Measurements from ENCODE around the gene SPRY1.
A peak's percentile ranks its signal among the peaks of the same experiment; 100 is the strongest.

SPRY1 gene

GRCh38 chr4:123380728-123381716 lies 15.6 kb upstream of the SPRY1 start:
- DNase-seq, result peak; percentile 51

- no peak for DNase-seq
Measured at GRCh38 chr4:123381996-123382395, 14.6 kb upstream of the SPRY1 start.

GRCh38 chr4:123383566-123383965 lies 13.0 kb upstream of the SPRY1 start:
- DNase-seq, result no peak

- DNase-seq, result no peak
Measured at GRCh38 chr4:123386609-123387008, 10.0 kb upstream of the SPRY1 start.

- DNase-seq, result peak; percentile 27
Measured at GRCh38 chr4:123390846-123391456, 5.6 kb upstream of the SPRY1 start.

- DNase-seq, result no peak
Measured at GRCh38 chr4:123393721-123394120, 2.9 kb upstream of the SPRY1 start.

GRCh38 chr4:123397144-123398065 lies 810 bp downstream of the SPRY1 start:
- DNase-seq, result peak; percentile 53

- peak; percentile 71 for DNase-seq
Measured at GRCh38 chr4:123398066-123398852, 1.7 kb downstream of the SPRY1 start.

GRCh38 chr4:123398853-123399626 lies 2.4 kb downstream of the SPRY1 start:
- peak; percentile 52 for DNase-seq

- no peak for DNase-seq
Measured at GRCh38 chr4:123399627-123400358, 3.2 kb downstream of the SPRY1 start.

- no peak for DNase-seq
Measured at GRCh38 chr4:123401271-123402120, 4.9 kb downstream of the SPRY1 start.

- DNase-seq, result no peak
Measured at GRCh38 chr4:123402121-123402465, 5.5 kb downstream of the SPRY1 start.

- no peak for DNase-seq
Measured at GRCh38 chr4:123403080-123403604, 6.5 kb downstream of the SPRY1 start.

- DNase-seq, result no peak
Measured at GRCh38 chr4:123404533-123404932, 7.9 kb downstream of the SPRY1 start.

- DNase-seq, result no peak
Measured at GRCh38 chr4:123405267-123405865, 8.8 kb downstream of the SPRY1 start.

GRCh38 chr4:123406872-123407271 lies 10.3 kb downstream of the SPRY1 start:
- no peak for DNase-seq

GRCh38 chr4:123408471-123409084 lies 12.0 kb downstream of the SPRY1 start:
- no peak for DNase-seq

- no peak for DNase-seq
Measured at GRCh38 chr4:123409334-123409733, 12.7 kb downstream of the SPRY1 start.

- no peak for DNase-seq
Measured at GRCh38 chr4:123411514-123411913, 14.9 kb downstream of the SPRY1 start.

Data from activated CD4-positive, alpha-beta T cell treated with anti-CD3 and anti-CD28 coated beads, Interleukin-2, Interleukin-6, amounts not matched to agents 100 ng/mL and 50 ng/mL, durations not matched to agents 16 hours and 8 hours (primary cell).